Mesendoderm (in vitro differentiated cells): ENCODE measurements around the gene SRF.

Experiments used
- DNase-seq: peaks from one replicate; pipeline ENCODE4 v3.0.0; 2013
- H2AK5ac ChIP-seq: 2 replicates; pipeline ENCODE4 v1.6.1; 2013; ENCODE audit warnings: low read length, inconsistent platforms
- H2BK120ac ChIP-seq: 2 replicates; pipeline ENCODE4 v1.6.1; 2013; ENCODE audit warnings: low read depth, mild to moderate bottlenecking, low read length, moderate library complexity, mixed read lengths
- H2BK15ac ChIP-seq: replicated peaks from 2 replicates; pipeline ENCODE4 v1.6.1; 2013; ENCODE audit warnings: low read depth, mild to moderate bottlenecking, moderate library complexity
- H2BK5ac ChIP-seq: 2 replicates; pipeline ENCODE4 v1.6.1; 2013; ENCODE audit warnings: low read length, inconsistent platforms
- H3K18ac ChIP-seq: 2 replicates; pipeline ENCODE4 v1.6.1; 2013; ENCODE audit warnings: mild to moderate bottlenecking, low read length, mixed read lengths
- H3K23ac ChIP-seq: one replicate; pipeline ENCODE4 v1.6.1; 2013; ENCODE audit warnings: low read length
- H3K27ac ChIP-seq: 2 replicates; pipeline ENCODE4 v1.5.1; 2013; ENCODE audit warnings: low read depth, mild to moderate bottlenecking, inconsistent platforms, low read length, moderate library complexity
- H3K27me3 ChIP-seq: 2 replicates; pipeline ENCODE4 v1.6.1; 2013; ENCODE audit warnings: low read length, control low read depth, mild to moderate bottlenecking, inconsistent platforms; ENCODE audit not compliant: insufficient read depth, poor library complexity
- H3K36me3 ChIP-seq: 2 replicates; pipeline ENCODE4 v1.6.1; 2013; ENCODE audit warnings: low read length, inconsistent platforms; ENCODE audit not compliant: control insufficient read depth, insufficient read depth
- H3K4ac ChIP-seq: one replicate; pipeline ENCODE4 v1.6.1; 2013; ENCODE audit warnings: low read depth, mild to moderate bottlenecking, low read length, moderate library complexity
- H3K4me1 ChIP-seq: 2 replicates; pipeline ENCODE4 v1.6.1; 2013; ENCODE audit warnings: low read depth, low read length, inconsistent platforms; ENCODE audit not compliant: control insufficient read depth
- H3K4me2 ChIP-seq: 2 replicates; pipeline ENCODE4 v1.6.1; 2013; ENCODE audit warnings: low read length
- H3K4me3 ChIP-seq: 2 replicates; pipeline ENCODE4 v1.5.1; 2013; ENCODE audit warnings: mild to moderate bottlenecking, low read length
- H3K56ac ChIP-seq: one replicate; pipeline ENCODE4 v1.6.1; 2013; ENCODE audit warnings: low read length
- H3K79me1 ChIP-seq: 2 replicates; pipeline ENCODE4 v1.6.1; 2013; ENCODE audit warnings: low read length, inconsistent platforms
- H3K79me2 ChIP-seq: 2 replicates; pipeline ENCODE4 v1.6.1; 2013; ENCODE audit warnings: mild to moderate bottlenecking, low read length; ENCODE audit not compliant: control insufficient read depth, insufficient read depth
- H3K9ac ChIP-seq: 2 replicates; pipeline ENCODE4 v1.6.1; 2013; ENCODE audit warnings: low read length, inconsistent platforms
- H4K5ac ChIP-seq: one replicate; pipeline ENCODE4 v1.6.1; 2013; ENCODE audit warnings: low read length
- H4K8ac ChIP-seq: one replicate; pipeline ENCODE4 v1.6.1; 2013; ENCODE audit warnings: low read depth, mild to moderate bottlenecking, control low read depth, low read length, moderate library complexity
- WGBS: extraction: QIAGEN DNeasy Blood & Tissue Kit; methylation state at CpG from one replicate; pipeline ENCODE4 v1.1.7; 2013; ENCODE audit warnings: low lambda C conversion rate, missing lambda C conversion rate; ENCODE audit not compliant: insufficient coverage; ENCODE audit errors: extremely low coverage; 5-methylcytosine and 5-hydroxymethylcytosine counted together

Gene SRF

DNA sequence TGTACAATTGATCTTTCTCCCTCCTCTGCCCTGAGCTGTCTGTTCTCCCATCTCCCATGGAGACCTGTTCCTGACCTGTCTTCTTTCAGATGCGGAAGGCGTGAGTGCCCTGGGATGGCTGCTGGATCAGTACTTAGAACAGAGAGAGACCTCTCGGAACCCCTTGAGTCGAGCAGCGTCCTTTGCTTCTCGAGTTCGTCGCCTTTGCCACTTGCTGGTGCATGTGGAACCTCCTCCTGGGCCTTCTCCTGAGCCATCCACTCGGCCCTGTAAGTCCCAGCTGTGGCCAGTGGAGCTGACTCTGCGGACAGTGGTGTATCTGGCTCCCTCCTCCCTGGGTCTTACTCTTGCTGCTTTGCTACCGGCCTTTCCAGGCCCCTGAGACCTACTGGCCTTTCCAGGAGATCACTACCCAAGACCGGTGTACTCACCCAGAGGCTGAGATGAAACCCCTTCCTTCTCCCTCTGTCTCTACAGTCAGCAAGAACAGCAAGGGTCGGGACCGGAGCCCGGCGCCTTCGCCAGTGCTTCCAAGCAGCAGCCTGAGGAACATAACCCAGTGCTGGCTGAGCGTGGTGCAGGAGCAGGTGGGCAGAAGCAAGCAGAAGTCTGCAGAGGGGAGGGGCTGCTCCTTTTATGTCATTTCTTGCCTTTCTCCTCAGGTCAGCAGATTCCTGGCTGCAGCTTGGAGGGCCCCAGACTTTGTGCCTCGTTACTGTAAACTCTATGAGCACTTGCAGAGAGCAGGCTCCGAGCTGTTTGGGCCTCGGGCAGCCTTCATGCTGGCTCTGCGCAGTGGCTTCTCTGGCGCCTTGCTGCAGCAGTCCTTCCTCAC is 33.4 kb downstream of the SRF start:
- Histone ChIP-seq H3K18ac (no peak overlapping the region), H2BK120ac (no peak overlapping the region), H4K8ac (no peak overlapping the region), H4K5ac (no peak overlapping the region), H3K4me1 (no peaks in the 10 kb centered on the region), H3K79me2 (no peaks in the 10 kb centered on the region), H3K9ac (no peak overlapping the region), H2BK5ac (no peak overlapping the region), H2AK5ac (no peak overlapping the region), H3K27ac (no peak overlapping the region), H3K36me3 (no peaks in the 10 kb centered on the region), H3K23ac (no peak overlapping the region), H3K4ac (no peak overlapping the region), H3K4me2 (no peak overlapping the region), H3K27me3 (no peaks in the 10 kb centered on the region), H3K4me3 (no peak overlapping the region), H2BK15ac (no peak overlapping the region), H3K79me1 (no peaks in the 10 kb centered on the region), H3K56ac (no peak overlapping the region)
- no CpG with 5 or more reads among the region's 23 CpGs for WGBS
- DNase-seq = no peak

DNA sequence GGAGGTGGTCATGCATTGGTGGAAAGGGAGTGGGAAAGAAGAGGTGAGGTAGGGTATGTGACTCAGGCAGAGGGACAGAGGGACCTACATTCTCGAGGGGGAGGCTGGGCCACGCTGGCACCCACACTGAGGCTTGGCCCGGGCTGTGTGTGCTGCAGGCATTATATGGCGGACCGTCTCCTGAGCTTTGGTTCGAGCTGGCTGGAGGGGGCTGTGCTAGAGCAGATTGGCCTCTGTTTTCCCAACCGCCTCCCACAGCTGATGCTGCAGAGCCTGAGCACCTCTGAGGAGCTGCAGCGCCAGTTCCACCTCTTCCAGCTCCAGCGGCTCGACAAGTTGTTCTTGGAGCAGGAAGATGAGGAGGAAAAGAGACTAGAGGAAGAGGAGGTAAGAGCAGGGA is 34.8 kb downstream of the SRF start:
- no peak overlapping the region for H2AK5ac ChIP-seq
- no peak for DNase-seq
- WGBS = no CpG with 5 or more reads among the region's 10 CpGs

DNA sequence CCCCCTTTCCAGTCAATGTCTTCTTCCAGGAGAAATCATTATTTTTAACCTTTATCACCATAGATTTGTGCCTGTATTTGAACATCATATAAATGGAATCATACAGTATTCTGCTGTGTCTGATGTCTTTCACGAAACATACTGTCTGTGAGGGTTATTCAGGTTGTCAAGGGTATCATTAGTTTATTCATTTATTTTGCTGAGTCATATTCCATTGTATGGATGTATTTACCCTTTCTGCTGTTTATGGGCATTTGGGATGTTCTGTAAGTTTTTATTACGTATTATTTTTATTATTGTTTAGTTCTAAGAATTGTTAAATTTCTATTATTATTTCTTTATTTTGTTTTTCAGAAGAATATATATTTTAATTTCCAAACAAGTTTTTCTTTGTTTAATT is 36.2 kb downstream of the SRF start:
- Histone ChIP-seq H3K23ac (no peak overlapping the region), H3K56ac (no peak overlapping the region), H3K18ac (no peak overlapping the region), H3K79me1 (no peaks in the 10 kb centered on the region), H2AK5ac (no peak overlapping the region), H2BK5ac (no peak overlapping the region), H3K4me1 (no peaks in the 10 kb centered on the region), H3K4me3 (no peak overlapping the region), H2BK15ac (no peak overlapping the region), H4K5ac (no peak overlapping the region), H4K8ac (no peak overlapping the region), H3K4me2 (no peak overlapping the region), H3K79me2 (no peaks in the 10 kb centered on the region), H3K27me3 (no peaks in the 10 kb centered on the region), H3K27ac (no peak overlapping the region), H3K36me3 (no peaks in the 10 kb centered on the region), H2BK120ac (no peak overlapping the region), H3K4ac (no peak overlapping the region), H3K9ac (no peak overlapping the region)
- no CpG with 5 or more reads among the region's 2 CpGs for WGBS
- no peak for DNase-seq

More for the DNA sequence above, 34.8 kb downstream of the SRF start:
- no peak overlapping the region for H2BK120ac ChIP-seq
- H3K4me3 ChIP-seq = no peak overlapping the region
- H3K27me3 ChIP-seq = no peaks in the 10 kb centered on the region
- no peaks in the 10 kb centered on the region for H3K36me3 ChIP-seq
- no peak overlapping the region for H2BK15ac ChIP-seq
- no peaks in the 10 kb centered on the region for H3K79me2 ChIP-seq
- H4K8ac ChIP-seq = no peak overlapping the region
- no peaks in the 10 kb centered on the region for H3K4me1 ChIP-seq
- H3K4ac ChIP-seq = no peak overlapping the region
- H3K18ac ChIP-seq = no peak overlapping the region
- no peak overlapping the region for H3K56ac ChIP-seq
- H3K27ac ChIP-seq = no peak overlapping the region
- H4K5ac ChIP-seq = no peak overlapping the region
- H3K23ac ChIP-seq = no peak overlapping the region
- no peak overlapping the region for H2BK5ac ChIP-seq
- H3K4me2 ChIP-seq = no peak overlapping the region
- no peaks in the 10 kb centered on the region for H3K79me1 ChIP-seq
- H3K9ac ChIP-seq = no peak overlapping the region

DNA sequence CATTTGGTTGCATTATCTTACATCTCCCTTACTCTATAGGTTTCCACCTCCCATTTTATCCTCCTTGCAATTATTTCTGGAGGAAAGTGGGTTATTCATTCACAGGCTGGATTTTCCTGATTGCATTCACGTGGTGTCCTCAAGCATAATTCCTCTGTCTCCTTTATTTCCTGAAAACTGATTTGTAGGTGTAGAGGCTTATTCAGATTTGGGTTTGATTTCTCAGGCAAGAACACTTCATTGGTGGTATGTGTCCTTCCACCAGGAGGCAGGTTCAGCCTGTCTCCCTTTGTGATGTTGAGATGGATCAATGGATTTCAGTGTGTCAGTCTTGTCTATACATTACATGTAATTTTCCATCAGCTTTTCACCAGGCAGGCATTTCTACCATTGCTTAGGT is 40.9 kb downstream of the SRF start:
- H3K27ac ChIP-seq = no peak overlapping the region

GRCh38 chr6:43213431-43213830 is 42.4 kb downstream of the SRF start:
- no peak for DNase-seq
- H3K36me3 ChIP-seq = no peaks in the 10 kb centered on the region

More for the DNA sequence above, 40.9 kb downstream of the SRF start:
- H4K8ac ChIP-seq = no peak overlapping the region
- H3K23ac ChIP-seq = no peak overlapping the region
- H3K4me2 ChIP-seq = no peak overlapping the region
- no peak overlapping the region for H3K4me3 ChIP-seq
- no peak overlapping the region for H4K5ac ChIP-seq
- H3K79me2 ChIP-seq = no peaks in the 10 kb centered on the region
- WGBS = no CpG with 5 or more reads among the region's 1 CpG
- H3K27me3 ChIP-seq = no peaks in the 10 kb centered on the region
- no peaks in the 10 kb centered on the region for H3K4me1 ChIP-seq
- H3K56ac ChIP-seq = no peak overlapping the region
- no peak overlapping the region for H3K9ac ChIP-seq
- no peak overlapping the region for H2AK5ac ChIP-seq
- no peak overlapping the region for H2BK5ac ChIP-seq
- no peaks in the 10 kb centered on the region for H3K36me3 ChIP-seq
- no peak overlapping the region for H2BK120ac ChIP-seq
- no peak overlapping the region for H3K4ac ChIP-seq
- peak; percentile 23 for DNase-seq
- H3K79me1 ChIP-seq = no peaks in the 10 kb centered on the region
- H2BK15ac ChIP-seq = no peak overlapping the region
- no peak overlapping the region for H3K18ac ChIP-seq

DNA sequence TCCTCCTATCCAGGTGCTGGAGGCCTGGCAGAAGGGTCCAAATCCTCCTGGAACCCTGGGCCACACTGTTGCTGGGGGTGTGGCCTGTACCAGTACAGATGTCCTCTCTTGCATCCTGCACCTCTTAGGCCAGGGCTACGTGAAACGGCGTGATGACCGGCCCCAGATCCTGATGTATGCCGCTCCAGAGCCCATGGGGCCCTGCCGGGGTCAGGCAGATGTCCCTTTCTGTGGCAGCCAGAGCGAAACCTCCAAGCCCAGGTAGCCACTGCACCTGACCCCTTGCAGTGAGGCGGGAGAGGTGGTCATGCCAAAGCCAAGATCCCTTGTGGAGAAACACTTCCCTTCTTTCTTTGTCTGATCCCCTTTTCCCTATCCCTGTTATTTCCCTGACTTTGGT is 44.0 kb downstream of the SRF start:
- Histone ChIP-seq H4K8ac (no peak overlapping the region), H3K9ac (no peak overlapping the region), H3K4ac (no peak overlapping the region), H3K36me3 (no peaks in the 10 kb centered on the region), H3K4me2 (no peak overlapping the region), H2BK15ac (no peak overlapping the region), H3K23ac (no peak overlapping the region), H2AK5ac (no peak overlapping the region), H3K4me1 (no peaks in the 10 kb centered on the region), H3K79me2 (no peaks in the 10 kb centered on the region), H2BK120ac (no peak overlapping the region), H3K27me3 (no peaks in the 10 kb centered on the region), H4K5ac (no peak overlapping the region), H3K4me3 (no peak overlapping the region), H3K27ac (no peak overlapping the region), H3K79me1 (no peaks in the 10 kb centered on the region), H3K18ac (no peak overlapping the region), H3K56ac (no peak overlapping the region), H2BK5ac (no peak overlapping the region)
- no CpG with 5 or more reads among the region's 8 CpGs for WGBS
- no peak for DNase-seq

More at GRCh38 chr6:43213431-43213830, 42.4 kb downstream of the SRF start:
- Histone ChIP-seq H3K4ac (no peak overlapping the region), H2BK120ac (no peak overlapping the region), H3K79me2 (no peaks in the 10 kb centered on the region), H2BK15ac (no peak overlapping the region), H4K8ac (no peak overlapping the region), H3K18ac (no peak overlapping the region), H2AK5ac (no peak overlapping the region), H3K27ac (no peak overlapping the region), H3K4me2 (no peak overlapping the region), H3K56ac (no peak overlapping the region), H4K5ac (no peak overlapping the region), H3K9ac (no peak overlapping the region), H3K27me3 (no peaks in the 10 kb centered on the region), H3K4me1 (no peaks in the 10 kb centered on the region), H3K79me1 (no peaks in the 10 kb centered on the region), H3K23ac (no peak overlapping the region), H2BK5ac (no peak overlapping the region), H3K4me3 (no peak overlapping the region)
- WGBS = no CpG with 5 or more reads among the region's 11 CpGs
